C4-2B (cell line): Measurements from ENCODE around the gene SEMA5A.
A peak's percentile ranks its signal among the peaks of the same experiment; 100 is the strongest.

Experiments
- ZFX ChIP-seq: fragments of 450-650 bp; IDR thresholded peaks from 2 replicates; pipeline ENCODE4 v1.6.1; 2017
- TF ChIP-seq, protein P1 (sequence below): fragments of 450-650 bp; conservative IDR thresholded peaks from 2 replicates; pipeline ENCODE4 v1.5.1; 2017; ENCODE audit warnings: mild to moderate bottlenecking

DNA sequence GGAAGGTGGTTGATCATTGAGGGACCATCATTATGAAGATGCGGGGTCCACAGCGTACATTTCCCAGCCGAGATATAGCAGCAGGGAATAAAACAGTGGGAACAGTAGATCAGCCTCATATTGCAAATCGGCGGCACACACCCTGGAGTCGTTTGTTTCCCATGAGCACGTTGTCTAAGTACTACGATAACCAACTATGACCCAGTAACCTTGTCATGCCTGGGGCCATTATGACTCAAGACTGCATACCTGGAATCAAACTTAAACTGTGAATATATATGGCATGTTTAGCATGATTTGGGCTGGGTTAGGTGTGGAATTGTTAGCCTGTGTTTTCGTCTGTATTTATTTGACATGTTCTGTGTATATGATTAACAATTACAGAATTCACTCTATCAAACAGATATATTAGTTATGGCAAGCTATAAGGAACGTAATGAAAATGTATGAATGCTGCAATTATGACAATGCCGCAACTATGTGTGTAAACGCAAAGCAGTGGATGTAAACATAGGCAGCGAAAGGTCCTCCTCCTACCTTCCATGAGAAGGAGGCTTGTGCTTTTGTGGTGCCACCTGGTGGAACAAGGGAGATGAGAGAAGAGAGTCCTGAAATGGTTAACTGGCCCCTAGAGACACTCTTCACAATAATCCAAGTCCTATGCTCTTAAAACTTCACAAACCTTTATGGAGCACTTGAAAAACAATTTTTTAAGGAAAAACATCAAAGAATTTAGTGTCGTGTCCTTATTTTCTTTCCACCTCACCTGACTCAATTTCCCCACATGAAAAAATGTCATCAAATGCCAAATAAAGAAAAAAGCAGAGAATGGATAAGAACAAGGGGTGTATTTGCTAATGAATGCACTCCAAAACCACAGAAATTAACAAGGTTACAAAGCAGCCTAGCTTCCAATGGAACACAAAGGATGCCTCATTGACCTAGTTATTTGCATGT lies 47.1 kb downstream of the SEMA5A start:
- TF ChIP-seq, protein P1, sequence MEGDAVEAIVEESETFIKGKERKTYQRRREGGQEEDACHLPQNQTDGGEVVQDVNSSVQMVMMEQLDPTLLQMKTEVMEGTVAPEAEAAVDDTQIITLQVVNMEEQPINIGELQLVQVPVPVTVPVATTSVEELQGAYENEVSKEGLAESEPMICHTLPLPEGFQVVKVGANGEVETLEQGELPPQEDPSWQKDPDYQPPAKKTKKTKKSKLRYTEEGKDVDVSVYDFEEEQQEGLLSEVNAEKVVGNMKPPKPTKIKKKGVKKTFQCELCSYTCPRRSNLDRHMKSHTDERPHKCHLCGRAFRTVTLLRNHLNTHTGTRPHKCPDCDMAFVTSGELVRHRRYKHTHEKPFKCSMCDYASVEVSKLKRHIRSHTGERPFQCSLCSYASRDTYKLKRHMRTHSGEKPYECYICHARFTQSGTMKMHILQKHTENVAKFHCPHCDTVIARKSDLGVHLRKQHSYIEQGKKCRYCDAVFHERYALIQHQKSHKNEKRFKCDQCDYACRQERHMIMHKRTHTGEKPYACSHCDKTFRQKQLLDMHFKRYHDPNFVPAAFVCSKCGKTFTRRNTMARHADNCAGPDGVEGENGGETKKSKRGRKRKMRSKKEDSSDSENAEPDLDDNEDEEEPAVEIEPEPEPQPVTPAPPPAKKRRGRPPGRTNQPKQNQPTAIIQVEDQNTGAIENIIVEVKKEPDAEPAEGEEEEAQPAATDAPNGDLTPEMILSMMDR = peak; percentile 80
- no peak for TF ChIP-seq ZFX
